ENCODE measurements around the gene EEPD1.

EEPD1 gene

GRCh38 chr7:36262309-36263094, 109.4 kb downstream of the EEPD1 start:
- no peak for DNase-seq

GRCh38 chr7:36263095-36263484, 110.0 kb downstream of the EEPD1 start:
- no peak for DNase-seq

GRCh38 chr7:36264123-36264801, 111.2 kb downstream of the EEPD1 start:
- DNase-seq: no peak

GRCh38 chr7:36264913-36265516, 112.0 kb downstream of the EEPD1 start:
- no peak for DNase-seq

- DNase-seq: no peak
Observed at GRCh38 chr7:36265680-36266079, 112.6 kb downstream of the EEPD1 start.

GRCh38 chr7:36266190-36266589, 113.1 kb downstream of the EEPD1 start:
- DNase-seq: no peak

- no peak for DNase-seq
Observed at GRCh38 chr7:36266683-36267082, 113.6 kb downstream of the EEPD1 start.

- DNase-seq: no peak
Observed at GRCh38 chr7:36272211-36272566, 119.1 kb downstream of the EEPD1 start.

- no peak for DNase-seq
Observed at GRCh38 chr7:36272567-36273269, 119.7 kb downstream of the EEPD1 start.

- DNase-seq: no peak
Observed at GRCh38 chr7:36273836-36274235, 120.8 kb downstream of the EEPD1 start.

- no peak for DNase-seq
Observed at GRCh38 chr7:36275735-36276284, 122.8 kb downstream of the EEPD1 start.

GRCh38 chr7:36276428-36277248, 123.6 kb downstream of the EEPD1 start:
- DNase-seq: no peak

GRCh38 chr7:36277249-36277542, 124.1 kb downstream of the EEPD1 start:
- no peak for DNase-seq

- no peak for DNase-seq
Observed at GRCh38 chr7:36278069-36278619, 125.1 kb downstream of the EEPD1 start.

GRCh38 chr7:36278620-36279172, 125.6 kb downstream of the EEPD1 start:
- DNase-seq: no peak

GRCh38 chr7:36279200-36279925, 126.3 kb downstream of the EEPD1 start:
- no peak for DNase-seq

GRCh38 chr7:36279926-36280315, 126.9 kb downstream of the EEPD1 start:
- no peak for DNase-seq

- DNase-seq: peak; percentile 15
Observed at GRCh38 chr7:36280840-36281812, 128.1 kb downstream of the EEPD1 start.

- no peak for DNase-seq
Observed at GRCh38 chr7:36281945-36282717, 129.1 kb downstream of the EEPD1 start.
